ENCODE results near the gene UGDH. TPM values are rescaled to one million over a fixed set of nuclear protein-coding genes. Genes with fewer than 3 reads are reported as not detected.

The UGDH gene
- 274 to 474 TPM (median 292 TPM) in 5 replicates for total RNA-seq (2022; extraction: Qiagen RNA extraction; ENCODE audit: low read depth)

DNA sequence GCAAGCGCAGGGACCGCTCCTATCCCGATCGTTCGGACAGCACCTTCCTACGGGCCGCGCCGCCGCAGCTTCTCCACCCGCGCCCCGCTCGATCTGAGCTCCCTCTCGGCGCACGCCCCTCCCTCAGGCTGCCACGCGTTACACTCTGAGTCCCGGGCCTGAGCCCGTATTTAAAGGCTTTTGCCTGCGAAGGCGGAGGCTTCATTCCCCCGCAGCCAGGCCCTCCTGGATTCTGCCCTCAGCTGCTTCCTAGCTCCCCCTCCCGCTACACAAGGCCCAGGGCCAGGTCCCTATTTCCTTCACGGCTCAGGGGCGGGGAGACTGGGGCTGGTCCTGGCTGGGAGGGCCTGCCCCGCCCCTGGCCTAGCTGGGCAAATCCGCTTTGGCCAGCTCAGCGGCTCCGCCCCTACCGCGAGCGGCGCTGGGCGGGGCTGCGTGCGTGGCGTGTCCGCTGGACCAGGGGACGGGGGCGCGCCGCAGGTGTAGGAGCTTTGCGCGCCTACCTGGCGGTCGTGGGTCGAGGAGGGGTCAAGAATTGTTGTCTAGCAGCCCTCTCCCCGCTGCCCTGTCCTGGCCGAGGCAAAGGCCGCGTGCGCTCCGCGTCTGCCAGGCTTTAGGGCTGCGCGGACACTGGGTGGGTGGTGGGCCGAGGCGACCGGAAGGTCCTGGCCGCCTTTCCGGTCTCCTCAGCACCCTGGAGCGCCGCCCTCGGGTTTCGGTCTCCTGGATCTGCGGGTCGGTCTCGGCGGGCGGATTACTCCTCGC lies at the start of gene UGDH:
TSS of gene UGDH (minus strand) at position 144 of the 765 bp plus-strand sequence. CDS start 5,927 bp downstream, outside the sequence.

GRCh38 chr4:39458505-39459300 lies 68.5 kb downstream of the UGDH start, which contains the start of the genes LIAS and RPL9:
Gene LIAS (plus strand): TSS chr4:39459056. CDS start chr4:39459118, 62 bp downstream.
Gene RPL9 (minus strand): TSS chr4:39458922. CDS start chr4:39458439, 483 bp downstream.

Other genes with a start within 250 kb of the UGDH start
- gene RFC1, start 161.1 kb downstream of the UGDH start, total RNA-seq (2022; extraction: Qiagen RNA extraction; ENCODE audit: low read depth), result 17.3 to 26.9 TPM (median 19.2 TPM) in 5 replicates
- gene KLB, start 120.5 kb downstream of the UGDH start, total RNA-seq (2022; extraction: Qiagen RNA extraction; ENCODE audit: low read depth), result 0.07 to 0.13 TPM (median 0.09 TPM) in 5 replicates
- gene RPL9, start 68.5 kb downstream of the UGDH start, total RNA-seq (2022; extraction: Qiagen RNA extraction; ENCODE audit: low read depth), result 865 to 1,711 TPM (median 913 TPM) in 5 replicates
- gene LIAS, start 68.4 kb downstream of the UGDH start, total RNA-seq (2022; extraction: Qiagen RNA extraction; ENCODE audit: low read depth), result 10.5 to 13.3 TPM (median 11.2 TPM) in 5 replicates
- 16.0 to 19.8 TPM (median 17.4 TPM) in 5 replicates for gene SMIM14, start 111.4 kb upstream of the UGDH start, total RNA-seq (2022; extraction: Qiagen RNA extraction; ENCODE audit: low read depth)
- gene UBE2K, start 170.7 kb upstream of the UGDH start, total RNA-seq (2022; extraction: Qiagen RNA extraction; ENCODE audit: low read depth), result 58.6 to 85.4 TPM (median 77.1 TPM) in 5 replicates

All from A549 treated with CpdA at 1 μM for 4 hours (cell line).